GM03348 (cell line): ENCODE data around the gene RAC3.
A peak's percentile ranks its signal among the peaks of the same experiment; 100 is the strongest.

ENCODE experiments used
- DNase-seq: peaks from one replicate; pipeline ENCODE4 v3.0.0; 2012; ENCODE audit warnings: low spot score

The RAC3 gene

GRCh38 chr17:81999587-81999975, 31.9 kb upstream of the RAC3 start:
- DNase-seq = no peak

- DNase-seq = no peak
Measured at GRCh38 chr17:81999976-82000802, 31.3 kb upstream of the RAC3 start.

GRCh38 chr17:82000803-82001570, 30.5 kb upstream of the RAC3 start:
- DNase-seq = no peak

GRCh38 chr17:82001571-82002056, 29.9 kb upstream of the RAC3 start:
- DNase-seq = no peak

- peak; percentile 96 for DNase-seq
Measured at GRCh38 chr17:82003411-82004381, 27.8 kb upstream of the RAC3 start.

GRCh38 chr17:82004517-82005455, 26.7 kb upstream of the RAC3 start:
- DNase-seq = no peak

- no peak for DNase-seq
Measured at GRCh38 chr17:82005701-82006348, 25.7 kb upstream of the RAC3 start.

- peak; percentile 69 for DNase-seq
Measured at GRCh38 chr17:82006468-82007227, 24.8 kb upstream of the RAC3 start.

GRCh38 chr17:82007228-82007494, 24.3 kb upstream of the RAC3 start:
- no peak for DNase-seq

- DNase-seq = no peak
Measured at GRCh38 chr17:82007495-82008257, 23.8 kb upstream of the RAC3 start.

GRCh38 chr17:82008258-82008940, 23.1 kb upstream of the RAC3 start:
- DNase-seq = no peak

- DNase-seq = no peak
Measured at GRCh38 chr17:82008941-82009405, 22.5 kb upstream of the RAC3 start.

GRCh38 chr17:82009413-82009812, 22.1 kb upstream of the RAC3 start:
- DNase-seq = no peak

GRCh38 chr17:82010575-82011525, 20.6 kb upstream of the RAC3 start:
- DNase-seq = no peak

GRCh38 chr17:82011617-82012187, 19.8 kb upstream of the RAC3 start:
- DNase-seq = no peak

GRCh38 chr17:82012261-82012639, 19.2 kb upstream of the RAC3 start:
- DNase-seq = no peak
